Mesendoderm (in vitro differentiated cells): ENCODE measurements around the gene HMGN4.

ENCODE experiments used
- DNase-seq: peaks from one replicate; pipeline ENCODE4 v3.0.0; 2013
- H2AK5ac ChIP-seq: 2 replicates; pipeline ENCODE4 v1.6.1; 2013; ENCODE audit warnings: low read length, inconsistent platforms
- H2BK120ac ChIP-seq: 2 replicates; pipeline ENCODE4 v1.6.1; 2013; ENCODE audit warnings: low read depth, mild to moderate bottlenecking, low read length, moderate library complexity, mixed read lengths
- H2BK15ac ChIP-seq: replicated peaks from 2 replicates; pipeline ENCODE4 v1.6.1; 2013; ENCODE audit warnings: low read depth, mild to moderate bottlenecking, moderate library complexity
- H2BK5ac ChIP-seq: 2 replicates; pipeline ENCODE4 v1.6.1; 2013; ENCODE audit warnings: low read length, inconsistent platforms
- H3K18ac ChIP-seq: 2 replicates; pipeline ENCODE4 v1.6.1; 2013; ENCODE audit warnings: mild to moderate bottlenecking, low read length, mixed read lengths
- H3K23ac ChIP-seq: one replicate; pipeline ENCODE4 v1.6.1; 2013; ENCODE audit warnings: low read length
- H3K27ac ChIP-seq: 2 replicates; pipeline ENCODE4 v1.5.1; 2013; ENCODE audit warnings: low read depth, mild to moderate bottlenecking, inconsistent platforms, low read length, moderate library complexity
- H3K27me3 ChIP-seq: 2 replicates; pipeline ENCODE4 v1.6.1; 2013; ENCODE audit warnings: low read length, control low read depth, mild to moderate bottlenecking, inconsistent platforms; ENCODE audit not compliant: insufficient read depth, poor library complexity
- H3K36me3 ChIP-seq: 2 replicates; pipeline ENCODE4 v1.6.1; 2013; ENCODE audit warnings: low read length, inconsistent platforms; ENCODE audit not compliant: control insufficient read depth, insufficient read depth
- H3K4ac ChIP-seq: one replicate; pipeline ENCODE4 v1.6.1; 2013; ENCODE audit warnings: low read depth, mild to moderate bottlenecking, low read length, moderate library complexity
- H3K4me1 ChIP-seq: 2 replicates; pipeline ENCODE4 v1.6.1; 2013; ENCODE audit warnings: low read depth, low read length, inconsistent platforms; ENCODE audit not compliant: control insufficient read depth
- H3K4me2 ChIP-seq: 2 replicates; pipeline ENCODE4 v1.6.1; 2013; ENCODE audit warnings: low read length
- H3K4me3 ChIP-seq: 2 replicates; pipeline ENCODE4 v1.5.1; 2013; ENCODE audit warnings: mild to moderate bottlenecking, low read length
- H3K56ac ChIP-seq: one replicate; pipeline ENCODE4 v1.6.1; 2013; ENCODE audit warnings: low read length
- H3K79me1 ChIP-seq: 2 replicates; pipeline ENCODE4 v1.6.1; 2013; ENCODE audit warnings: low read length, inconsistent platforms
- H3K79me2 ChIP-seq: 2 replicates; pipeline ENCODE4 v1.6.1; 2013; ENCODE audit warnings: mild to moderate bottlenecking, low read length; ENCODE audit not compliant: control insufficient read depth, insufficient read depth
- H3K9ac ChIP-seq: 2 replicates; pipeline ENCODE4 v1.6.1; 2013; ENCODE audit warnings: low read length, inconsistent platforms
- H4K5ac ChIP-seq: one replicate; pipeline ENCODE4 v1.6.1; 2013; ENCODE audit warnings: low read length
- H4K8ac ChIP-seq: one replicate; pipeline ENCODE4 v1.6.1; 2013; ENCODE audit warnings: low read depth, mild to moderate bottlenecking, control low read depth, low read length, moderate library complexity
- WGBS: extraction: QIAGEN DNeasy Blood & Tissue Kit; methylation state at CpG from one replicate; pipeline ENCODE4 v1.1.7; 2013; ENCODE audit warnings: low lambda C conversion rate, missing lambda C conversion rate; ENCODE audit not compliant: insufficient coverage; ENCODE audit errors: extremely low coverage; 5-methylcytosine and 5-hydroxymethylcytosine counted together

HMGN4 gene

DNA sequence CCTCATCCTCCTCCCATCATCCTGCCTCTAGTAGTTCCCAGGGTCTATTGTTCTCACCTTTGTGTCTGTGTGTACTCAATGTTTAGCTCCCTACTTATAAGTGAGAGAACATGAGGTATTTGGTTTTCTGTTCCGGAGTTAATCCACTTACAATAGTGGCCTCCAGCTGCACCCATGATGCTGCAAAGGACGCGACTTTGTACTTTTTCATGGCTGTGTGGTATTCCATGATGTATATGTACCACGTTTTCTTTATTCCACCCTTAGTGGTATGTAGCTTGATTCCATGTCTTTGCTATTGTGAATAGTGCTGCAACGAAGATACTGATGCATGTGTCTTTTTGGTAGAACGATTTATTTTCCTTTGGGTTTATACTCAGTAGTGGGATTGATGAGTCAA lies 40.1 kb downstream of the HMGN4 start:
- Histone ChIP-seq H3K27ac (no peak overlapping the region), H3K4me2 (no peak overlapping the region), H3K4me1 (no peaks in the 10 kb centered on the region), H3K18ac (no peak overlapping the region), H2BK5ac (no peak overlapping the region), H3K4ac (no peak overlapping the region), H3K23ac (no peak overlapping the region), H3K27me3 (no peaks in the 10 kb centered on the region), H3K4me3 (no peak overlapping the region), H2BK120ac (no peak overlapping the region), H3K36me3 (no peaks in the 10 kb centered on the region), H3K56ac (no peak overlapping the region), H3K9ac (no peak overlapping the region), H3K79me1 (no peaks in the 10 kb centered on the region), H2AK5ac (no peak overlapping the region), H2BK15ac (no peak overlapping the region), H3K79me2 (no peaks in the 10 kb centered on the region), H4K8ac (no peak overlapping the region), H4K5ac (no peak overlapping the region)
- no peak for DNase-seq
- WGBS, result no CpG with 5 or more reads among the region's 6 CpGs

GRCh38 chr6:26578741-26579140 lies 40.6 kb downstream of the HMGN4 start:
- H3K4ac ChIP-seq, result no peak overlapping the region
- no peak overlapping the region for H3K27ac ChIP-seq
- no CpG with 5 or more reads among the region's 1 CpG for WGBS
- no peak overlapping the region for H3K23ac ChIP-seq
- H2AK5ac ChIP-seq, result no peak overlapping the region
- H3K4me2 ChIP-seq, result no peak overlapping the region
- no peaks in the 10 kb centered on the region for H3K27me3 ChIP-seq
- no peak overlapping the region for H4K5ac ChIP-seq
- H4K8ac ChIP-seq, result no peak overlapping the region
- no peak overlapping the region for H2BK15ac ChIP-seq
- H3K18ac ChIP-seq, result no peak overlapping the region
- H3K79me1 ChIP-seq, result no peaks in the 10 kb centered on the region
- no peak overlapping the region for H3K9ac ChIP-seq
- no peaks in the 10 kb centered on the region for H3K36me3 ChIP-seq
- no peak overlapping the region for H2BK120ac ChIP-seq
- no peak for DNase-seq
- H2BK5ac ChIP-seq, result no peak overlapping the region
- H3K4me3 ChIP-seq, result no peak overlapping the region
- H3K4me1 ChIP-seq, result no peaks in the 10 kb centered on the region
- no peak overlapping the region for H3K56ac ChIP-seq
- no peaks in the 10 kb centered on the region for H3K79me2 ChIP-seq

- Histone ChIP-seq H3K18ac (no peak overlapping the region), H3K56ac (no peak overlapping the region), H3K23ac (no peak overlapping the region), H2AK5ac (no peak overlapping the region), H4K8ac (no peak overlapping the region), H4K5ac (no peak overlapping the region), H3K4me1 (no peaks in the 10 kb centered on the region), H3K79me2 (no peaks in the 10 kb centered on the region), H3K36me3 (no peaks in the 10 kb centered on the region), H2BK120ac (no peak overlapping the region), H3K27me3 (no peaks in the 10 kb centered on the region), H2BK15ac (no peak overlapping the region), H3K79me1 (no peaks in the 10 kb centered on the region), H3K9ac (no peak overlapping the region), H3K4ac (no peak overlapping the region), H3K4me2 (no peak overlapping the region), H2BK5ac (no peak overlapping the region), H3K4me3 (no peak overlapping the region), H3K27ac (no peak overlapping the region)
- no CpG with 5 or more reads among the region's 4 CpGs for WGBS
- no peak for DNase-seq
Measured at GRCh38 chr6:26581164-26581915, 43.2 kb downstream of the HMGN4 start.

DNA sequence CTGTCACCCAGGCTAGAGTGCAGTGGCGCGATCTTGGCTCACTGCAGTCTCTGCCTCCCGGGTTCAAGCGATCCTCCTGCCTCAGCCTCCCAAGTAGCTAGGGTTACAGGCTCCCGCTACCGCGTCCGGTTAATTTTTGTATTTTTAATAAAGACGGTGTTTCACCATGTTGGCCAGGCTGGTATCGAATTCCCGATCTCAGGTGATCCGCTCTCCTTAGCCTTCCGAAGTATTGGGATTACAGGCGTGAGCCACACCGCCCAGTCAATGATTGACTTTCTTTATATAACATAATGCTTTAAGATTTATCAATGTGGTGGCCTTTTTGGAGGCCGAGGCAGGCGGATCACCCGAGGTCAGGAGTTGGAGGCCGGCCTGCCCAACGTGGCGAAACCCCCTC lies 50.8 kb downstream of the HMGN4 start:
- no peaks in the 10 kb centered on the region for H3K36me3 ChIP-seq
- WGBS, result no CpG with 5 or more reads among the region's 21 CpGs
- H3K27ac ChIP-seq, result no peak overlapping the region
- no peaks in the 10 kb centered on the region for H3K79me2 ChIP-seq
- no peak overlapping the region for H3K9ac ChIP-seq
- no peak overlapping the region for H3K4me3 ChIP-seq
- no peak overlapping the region for H3K23ac ChIP-seq
- H2BK5ac ChIP-seq, result no peak overlapping the region
- H3K4ac ChIP-seq, result no peak overlapping the region
- no peak overlapping the region for H3K56ac ChIP-seq
- no peak overlapping the region for H2BK120ac ChIP-seq
- H4K8ac ChIP-seq, result no peak overlapping the region
- no peak overlapping the region for H2AK5ac ChIP-seq
- H3K18ac ChIP-seq, result no peak overlapping the region
- no peak overlapping the region for H3K4me2 ChIP-seq
- no peak overlapping the region for H4K5ac ChIP-seq
- no peaks in the 10 kb centered on the region for H3K27me3 ChIP-seq
- no peaks in the 10 kb centered on the region for H3K79me1 ChIP-seq
- no peaks in the 10 kb centered on the region for H3K4me1 ChIP-seq
- no peak overlapping the region for H2BK15ac ChIP-seq
- DNase-seq, result no peak

GRCh38 chr6:26592649-26593048 lies 54.5 kb downstream of the HMGN4 start:
- H2BK15ac ChIP-seq, result no peak overlapping the region
- H3K56ac ChIP-seq, result no peak overlapping the region
- H2BK5ac ChIP-seq, result no peak overlapping the region
- no peaks in the 10 kb centered on the region for H3K36me3 ChIP-seq
- no peak overlapping the region for H3K4me3 ChIP-seq
- H2AK5ac ChIP-seq, result no peak overlapping the region
- DNase-seq, result no peak
- H3K4me1 ChIP-seq, result no peaks in the 10 kb centered on the region
- H3K27me3 ChIP-seq, result no peaks in the 10 kb centered on the region
- no peak overlapping the region for H2BK120ac ChIP-seq
- H3K23ac ChIP-seq, result no peak overlapping the region
- H3K9ac ChIP-seq, result no peak overlapping the region
- WGBS, result no CpG with 5 or more reads among the region's 4 CpGs
- H3K4ac ChIP-seq, result no peak overlapping the region
- no peak overlapping the region for H3K18ac ChIP-seq
- H3K79me1 ChIP-seq, result peaks cover 2% of the 10 kb centered on the region
- no peak overlapping the region for H4K8ac ChIP-seq
- H3K79me2 ChIP-seq, result peaks cover 3% of the 10 kb centered on the region
- no peak overlapping the region for H3K27ac ChIP-seq
- no peak overlapping the region for H4K5ac ChIP-seq
- H3K4me2 ChIP-seq, result no peak overlapping the region
